ENCODE results near the gene BCAS3. TPM values are rescaled to one million over a fixed set of nuclear protein-coding genes. Genes with fewer than 3 reads are reported as not detected.
"Not testable (repeated sequence)": the region's sequence is repeated elsewhere in the genome, so short reads cannot be mapped to it uniquely, and the experiment has no call there.

The BCAS3 gene
- total RNA-seq, 1 donor from 2014 or later: 75.9 TPM

DNA sequence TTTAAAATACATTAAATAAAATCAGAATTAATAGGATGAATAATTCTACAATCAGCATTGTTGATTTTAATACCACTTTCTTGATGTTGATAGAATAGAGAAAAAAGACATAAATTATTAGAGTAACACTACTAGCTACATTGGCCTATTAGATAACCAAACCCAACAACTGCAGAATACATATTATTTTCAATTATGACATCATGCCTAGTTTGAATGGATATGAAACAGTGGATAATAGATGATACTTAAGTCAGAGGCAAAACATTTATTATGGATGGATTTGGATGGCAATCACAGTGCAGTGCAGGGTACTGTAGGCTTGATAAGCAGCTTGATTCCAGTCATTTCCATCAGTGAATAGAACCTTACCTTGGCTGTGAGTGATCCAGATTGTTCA lies 293.1 kb downstream of the BCAS3 start:
- TF ChIP-seq, protein P1, sequence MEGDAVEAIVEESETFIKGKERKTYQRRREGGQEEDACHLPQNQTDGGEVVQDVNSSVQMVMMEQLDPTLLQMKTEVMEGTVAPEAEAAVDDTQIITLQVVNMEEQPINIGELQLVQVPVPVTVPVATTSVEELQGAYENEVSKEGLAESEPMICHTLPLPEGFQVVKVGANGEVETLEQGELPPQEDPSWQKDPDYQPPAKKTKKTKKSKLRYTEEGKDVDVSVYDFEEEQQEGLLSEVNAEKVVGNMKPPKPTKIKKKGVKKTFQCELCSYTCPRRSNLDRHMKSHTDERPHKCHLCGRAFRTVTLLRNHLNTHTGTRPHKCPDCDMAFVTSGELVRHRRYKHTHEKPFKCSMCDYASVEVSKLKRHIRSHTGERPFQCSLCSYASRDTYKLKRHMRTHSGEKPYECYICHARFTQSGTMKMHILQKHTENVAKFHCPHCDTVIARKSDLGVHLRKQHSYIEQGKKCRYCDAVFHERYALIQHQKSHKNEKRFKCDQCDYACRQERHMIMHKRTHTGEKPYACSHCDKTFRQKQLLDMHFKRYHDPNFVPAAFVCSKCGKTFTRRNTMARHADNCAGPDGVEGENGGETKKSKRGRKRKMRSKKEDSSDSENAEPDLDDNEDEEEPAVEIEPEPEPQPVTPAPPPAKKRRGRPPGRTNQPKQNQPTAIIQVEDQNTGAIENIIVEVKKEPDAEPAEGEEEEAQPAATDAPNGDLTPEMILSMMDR (IDR thresholded peaks at IDR 0.05): no peak
- Histone ChIP-seq H3K4me1 (no peaks in the 10 kb centered on the region), H3K36me3 (no peaks in the 10 kb centered on the region), H3K9me3 (peaks cover 0 to 13% of the 10 kb centered on the region in 2 donors), H3K27me3 (no peaks in the 10 kb centered on the region), H3K4me3 (no peak overlapping the region), H3K27ac (no peak overlapping the region)
- no peak for DNase-seq (ENCODE audit: low spot score in 2 of 2)
- intact Hi-C loops (cut with DNase I): no loop called here

DNA sequence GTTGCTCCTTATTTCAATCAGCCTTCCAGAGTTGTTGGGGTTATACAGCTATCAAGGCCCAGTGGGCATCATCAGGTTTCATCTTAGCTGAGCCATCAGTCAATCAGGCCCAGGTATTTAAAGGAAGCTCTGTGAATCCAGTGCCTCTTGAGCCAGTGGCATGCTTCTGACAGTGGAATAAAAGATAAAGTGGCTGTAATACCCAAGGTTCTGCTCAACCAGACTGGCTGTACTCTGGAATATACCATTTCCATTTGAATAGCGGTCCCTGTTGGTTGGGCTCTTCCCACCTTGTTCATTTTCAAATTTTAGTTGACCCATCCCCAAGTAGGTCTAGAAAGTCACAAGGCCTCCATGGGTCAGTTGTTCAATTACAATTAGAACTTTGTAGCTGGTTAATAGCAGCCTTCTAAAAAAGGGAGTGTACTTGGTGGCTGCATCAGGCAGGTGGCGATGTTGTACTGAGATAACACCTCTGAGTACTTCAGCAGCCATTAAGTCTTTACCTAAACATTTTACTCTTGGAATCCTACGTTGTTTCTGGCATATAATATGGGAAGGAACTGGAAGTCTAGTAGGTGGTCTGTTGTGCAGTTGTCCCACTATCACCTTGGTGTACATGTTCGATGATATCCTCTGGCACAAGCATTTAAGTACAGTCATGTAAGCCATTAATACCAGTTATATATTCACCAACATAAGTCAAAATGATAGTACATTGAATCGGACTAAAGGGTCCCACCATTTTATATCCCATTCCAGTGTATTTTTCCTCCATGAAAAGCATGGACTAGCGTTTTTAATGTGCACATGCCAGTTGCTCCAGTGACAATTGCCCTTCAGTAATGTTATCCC lies 294.1 kb downstream of the BCAS3 start:
- no peak overlapping the region for H3K4me3 ChIP-seq
- intact Hi-C loops (cut with DNase I): no loop called here
- TF ChIP-seq, protein P1 (IDR thresholded peaks at IDR 0.05): peak; percentile 21 to 53 (median 25)
- no peaks in the 10 kb centered on the region for H3K36me3 ChIP-seq
- no peak for DNase-seq (ENCODE audit: low spot score in 2 of 2)
- H3K4me1 ChIP-seq: no peaks in the 10 kb centered on the region
- H3K9me3 ChIP-seq: peaks cover 0 to 10% of the 10 kb centered on the region in 2 donors
- H3K27ac ChIP-seq: no peak overlapping the region
- no peaks in the 10 kb centered on the region for H3K27me3 ChIP-seq

DNA sequence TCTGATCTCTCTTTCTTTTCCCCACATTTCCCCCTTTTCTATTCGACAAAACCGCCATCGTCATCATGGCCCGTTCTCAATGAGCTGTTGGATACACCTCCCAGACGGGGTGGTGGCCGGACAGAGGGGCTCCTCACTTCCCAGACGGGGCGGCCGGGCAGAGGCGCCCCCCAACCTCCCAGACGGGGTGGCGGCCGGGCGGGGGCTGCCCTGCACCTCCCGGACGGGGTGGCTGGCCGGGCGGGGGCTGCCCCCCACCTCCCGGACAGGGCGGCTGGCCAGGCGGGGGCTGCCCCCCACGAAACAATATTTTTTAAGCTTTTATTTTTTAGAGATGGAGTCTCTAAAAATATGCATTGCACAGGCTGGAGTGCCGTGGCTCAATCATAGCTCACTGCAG lies 299.2 kb downstream of the BCAS3 start:
- intact Hi-C loops (cut with DNase I); H3K9me3 ChIP-seq; H3K27me3 ChIP-seq; H3K4me1 ChIP-seq; H3K4me3 ChIP-seq; H3K27ac ChIP-seq; H3K36me3 ChIP-seq; DNase-seq (ENCODE audit: low spot score in 2 of 2): not testable (repeated sequence)

DNA sequence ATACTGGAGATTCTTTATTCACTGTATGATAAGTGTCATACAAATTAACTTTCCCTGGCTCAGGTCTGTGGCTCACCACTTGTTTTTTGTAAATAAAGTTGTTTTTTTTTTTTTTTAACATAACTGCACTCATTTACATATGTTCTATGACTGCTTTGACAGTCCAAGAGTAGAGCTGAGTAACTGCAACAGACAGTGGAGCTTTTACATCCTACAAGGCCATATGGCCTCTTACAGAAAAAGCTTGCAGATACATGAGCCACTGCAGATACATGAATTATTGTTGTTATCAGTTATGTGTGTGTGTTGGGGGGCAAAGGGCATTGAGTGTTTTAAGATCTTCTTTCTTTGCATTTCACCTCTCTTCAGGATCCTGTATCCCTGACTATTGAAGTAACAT lies 311.7 kb downstream of the BCAS3 start:
- intact Hi-C loops (cut with DNase I): no loop called here
- no peak for DNase-seq (ENCODE audit: low spot score in 2 of 2)
- Histone ChIP-seq H3K36me3 (no peaks in the 10 kb centered on the region), H3K4me3 (no peak overlapping the region), H3K9me3 (no peaks in the 10 kb centered on the region), H3K4me1 (no peaks in the 10 kb centered on the region), H3K27me3 (no peaks in the 10 kb centered on the region), H3K27ac (no peak overlapping the region)
- TF ChIP-seq, protein P1 (IDR thresholded peaks at IDR 0.05): no peak

DNA sequence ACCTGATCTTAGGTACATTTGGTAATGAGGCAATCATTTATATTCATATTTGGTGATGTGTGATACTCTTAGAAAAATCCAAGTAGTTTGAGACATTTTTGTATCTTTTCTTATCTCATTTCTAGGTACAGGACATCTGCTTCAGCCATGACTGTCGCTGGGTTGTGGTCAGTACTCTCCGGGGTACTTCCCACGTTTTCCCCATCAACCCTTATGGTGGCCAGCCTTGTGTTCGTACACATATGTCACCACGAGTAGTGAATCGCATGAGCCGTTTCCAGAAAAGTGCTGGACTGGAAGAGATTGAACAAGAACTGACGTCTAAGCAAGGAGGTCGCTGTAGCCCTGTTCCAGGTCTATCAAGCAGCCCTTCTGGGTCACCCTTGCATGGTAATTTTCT lies 312.2 kb downstream of the BCAS3 start:
- Histone ChIP-seq H3K9me3 (no peaks in the 10 kb centered on the region), H3K4me1 (no peaks in the 10 kb centered on the region), H3K36me3 (no peaks in the 10 kb centered on the region), H3K27me3 (no peaks in the 10 kb centered on the region), H3K27ac (no peak overlapping the region), H3K4me3 (no peak overlapping the region)
- intact Hi-C loops (cut with DNase I): no loop called here
- TF ChIP-seq, protein P1 (IDR thresholded peaks at IDR 0.05): no peak
- no peak for DNase-seq (ENCODE audit: low spot score in 2 of 2)

DNA sequence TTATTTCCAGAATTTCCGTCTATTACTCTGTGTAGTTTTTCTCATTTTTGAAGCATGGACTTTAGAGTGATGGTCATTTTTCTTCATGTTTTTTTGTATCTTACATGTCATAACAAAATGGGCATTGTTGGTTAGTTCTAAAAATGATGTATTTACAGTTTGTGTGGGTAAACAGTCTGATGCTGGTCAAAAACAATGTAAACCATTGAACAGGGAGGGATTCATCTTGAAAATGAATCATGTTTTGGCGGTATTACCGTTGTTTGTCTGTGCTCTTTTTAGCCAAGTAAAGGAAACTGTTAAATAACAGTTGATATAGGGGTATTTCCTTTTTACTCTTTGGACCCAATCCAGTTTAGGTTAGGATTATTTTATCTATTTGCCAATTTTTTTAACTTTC lies 315.8 kb downstream of the BCAS3 start:
- H3K9me3 ChIP-seq: no peaks in the 10 kb centered on the region
- intact Hi-C loops (cut with DNase I): no loop called here
- TF ChIP-seq, protein P1 (IDR thresholded peaks at IDR 0.05): no peak

More for the DNA sequence above, 315.8 kb downstream of the BCAS3 start:
- no peak overlapping the region for H3K4me3 ChIP-seq
- no peaks in the 10 kb centered on the region for H3K4me1 ChIP-seq
- no peak overlapping the region for H3K27ac ChIP-seq
- no peaks in the 10 kb centered on the region for H3K36me3 ChIP-seq
- DNase-seq (ENCODE audit: low spot score in 2 of 2): no peak
- H3K27me3 ChIP-seq: no peaks in the 10 kb centered on the region
